ENCODE measurements around the gene NARS2.

Gene NARS2

DNA sequence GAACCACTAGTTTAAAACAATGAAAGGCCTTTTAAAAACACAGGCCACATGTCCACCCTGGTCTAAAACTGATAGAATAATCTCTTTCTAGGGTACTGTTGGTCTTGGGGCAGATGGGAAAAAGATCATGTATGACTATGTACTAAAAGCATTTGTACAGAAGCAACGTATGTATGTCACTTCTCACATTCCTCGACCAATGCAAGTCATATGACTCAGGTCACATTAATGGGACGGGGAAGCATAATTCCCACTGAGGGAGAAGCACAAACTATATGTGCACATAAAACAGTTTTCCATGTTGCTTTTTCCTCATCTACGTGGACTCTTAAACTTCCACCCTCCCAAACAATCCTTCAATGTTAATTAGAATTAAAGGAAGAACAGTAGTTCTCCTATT lies 124.8 kb downstream of the NARS2 start:
- no peak for DNase-seq (ENCODE audit: low read depth)
- no peak overlapping the region for H3K4me3 ChIP-seq (ENCODE audit: low read depth, low read length)
- TF ChIP-seq, protein P1, sequence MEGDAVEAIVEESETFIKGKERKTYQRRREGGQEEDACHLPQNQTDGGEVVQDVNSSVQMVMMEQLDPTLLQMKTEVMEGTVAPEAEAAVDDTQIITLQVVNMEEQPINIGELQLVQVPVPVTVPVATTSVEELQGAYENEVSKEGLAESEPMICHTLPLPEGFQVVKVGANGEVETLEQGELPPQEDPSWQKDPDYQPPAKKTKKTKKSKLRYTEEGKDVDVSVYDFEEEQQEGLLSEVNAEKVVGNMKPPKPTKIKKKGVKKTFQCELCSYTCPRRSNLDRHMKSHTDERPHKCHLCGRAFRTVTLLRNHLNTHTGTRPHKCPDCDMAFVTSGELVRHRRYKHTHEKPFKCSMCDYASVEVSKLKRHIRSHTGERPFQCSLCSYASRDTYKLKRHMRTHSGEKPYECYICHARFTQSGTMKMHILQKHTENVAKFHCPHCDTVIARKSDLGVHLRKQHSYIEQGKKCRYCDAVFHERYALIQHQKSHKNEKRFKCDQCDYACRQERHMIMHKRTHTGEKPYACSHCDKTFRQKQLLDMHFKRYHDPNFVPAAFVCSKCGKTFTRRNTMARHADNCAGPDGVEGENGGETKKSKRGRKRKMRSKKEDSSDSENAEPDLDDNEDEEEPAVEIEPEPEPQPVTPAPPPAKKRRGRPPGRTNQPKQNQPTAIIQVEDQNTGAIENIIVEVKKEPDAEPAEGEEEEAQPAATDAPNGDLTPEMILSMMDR (IDR thresholded peaks at IDR 0.05; ENCODE audit: insufficient read depth, low read depth, low read length, missing control alignments), result no peak

DNA sequence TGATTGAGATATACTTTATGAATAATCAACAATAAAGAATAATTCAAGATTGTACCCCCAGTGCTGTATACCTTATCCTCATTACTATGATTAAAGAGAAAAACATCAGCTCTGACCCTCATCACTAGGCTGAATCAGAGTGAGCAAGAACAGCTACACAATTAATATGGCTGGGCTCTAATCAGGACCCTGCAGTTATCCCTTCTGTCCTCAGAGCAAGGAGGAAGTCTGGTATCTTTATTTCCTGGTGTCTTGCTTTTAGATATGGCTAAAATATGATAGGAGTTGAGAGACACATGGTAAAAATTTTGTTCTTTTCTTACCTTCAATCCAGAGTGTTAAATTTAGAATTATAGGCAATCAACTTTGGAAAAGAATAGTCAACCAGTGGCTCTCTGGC lies 128.5 kb downstream of the NARS2 start:
- DNase-seq (ENCODE audit: low read depth), result no peak
- H3K4me3 ChIP-seq (ENCODE audit: low read depth, low read length), result no peak overlapping the region
- TF ChIP-seq, protein P1 (IDR thresholded peaks at IDR 0.05; ENCODE audit: insufficient read depth, low read depth, low read length, missing control alignments), result no peak

DNA sequence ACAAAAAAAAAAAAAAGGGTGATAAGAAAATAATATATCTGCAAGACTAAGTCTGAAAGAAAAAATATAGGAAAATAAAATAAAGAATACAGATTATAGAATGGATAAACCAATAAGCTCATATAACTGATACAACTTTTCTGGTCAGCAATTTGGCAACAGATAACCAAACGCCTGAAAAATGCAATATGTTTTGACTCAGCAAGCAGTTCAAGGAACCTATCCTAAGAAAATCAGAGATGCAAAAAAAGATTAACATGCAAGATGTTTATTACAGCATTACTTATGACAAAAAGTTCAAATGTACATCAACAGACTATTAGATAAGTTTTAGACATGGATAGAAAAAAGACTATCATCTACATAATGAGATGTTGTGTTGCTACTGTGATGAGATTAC lies 129.9 kb downstream of the NARS2 start:
- TF ChIP-seq, protein P1 (IDR thresholded peaks at IDR 0.05; ENCODE audit: insufficient read depth, low read depth, low read length, missing control alignments), result no peak
- H3K4me3 ChIP-seq (ENCODE audit: low read depth, low read length), result no peak overlapping the region
- DNase-seq (ENCODE audit: low read depth), result no peak

DNA sequence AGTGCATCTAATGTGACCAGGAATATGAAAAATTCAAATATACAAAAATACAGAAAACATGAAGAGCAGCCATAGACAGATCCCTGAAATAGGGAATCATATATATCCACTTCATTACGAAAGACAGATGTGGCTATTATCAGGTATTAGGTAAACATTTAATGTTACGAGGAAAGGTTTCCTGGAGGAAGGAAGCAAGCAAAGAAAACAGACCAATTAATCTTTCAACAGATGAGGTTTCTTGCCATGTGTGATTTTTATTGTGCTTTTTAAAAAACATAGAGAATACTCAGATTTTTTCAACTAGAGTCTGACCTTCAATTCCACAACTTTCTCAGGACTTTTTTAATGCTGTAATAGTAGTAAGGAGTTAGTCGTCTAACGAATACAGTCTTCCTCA lies 132.7 kb downstream of the NARS2 start:
- no peak overlapping the region for H3K4me3 ChIP-seq (ENCODE audit: low read depth, low read length)
- DNase-seq (ENCODE audit: low read depth), result no peak
- TF ChIP-seq, protein P1 (IDR thresholded peaks at IDR 0.05; ENCODE audit: insufficient read depth, low read depth, low read length, missing control alignments), result no peak

DNA sequence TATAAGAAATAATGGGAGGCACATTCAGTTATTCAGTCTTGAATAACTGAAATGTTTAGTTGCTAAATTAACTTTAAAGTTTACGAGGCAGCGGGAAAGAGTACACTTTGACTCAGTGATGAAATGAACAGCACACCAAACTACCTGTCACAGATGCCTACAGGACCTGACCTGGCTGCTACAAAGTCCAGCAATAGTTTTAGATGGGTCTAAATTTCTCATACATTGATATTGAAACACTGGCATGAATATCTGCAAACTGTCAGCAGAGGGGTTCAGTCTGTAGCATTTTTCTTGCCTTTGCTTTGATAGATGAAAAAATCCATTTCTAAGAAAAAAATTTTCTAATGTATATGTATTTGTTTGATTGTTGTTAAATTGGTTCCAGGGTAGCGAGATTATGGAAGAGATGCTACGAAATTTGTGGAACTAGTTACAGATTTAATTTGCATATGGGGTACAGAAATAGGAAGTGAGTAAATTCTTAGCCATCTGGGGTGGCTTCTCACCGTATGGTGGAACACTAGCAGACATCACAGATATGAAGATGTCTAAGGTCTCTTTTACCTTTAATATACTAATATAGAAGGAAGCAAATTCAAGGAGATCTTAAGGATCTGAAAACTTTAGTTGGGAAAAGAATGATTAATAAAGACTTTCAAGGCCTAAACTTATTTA lies 136.2 kb downstream of the NARS2 start:
- peak; percentile 34 for DNase-seq (ENCODE audit: low read depth)
- no peak overlapping the region for H3K4me3 ChIP-seq (ENCODE audit: low read depth, low read length)
- TF ChIP-seq, protein P1 (IDR thresholded peaks at IDR 0.05; ENCODE audit: insufficient read depth, low read depth, low read length, missing control alignments), result no peak

DNA sequence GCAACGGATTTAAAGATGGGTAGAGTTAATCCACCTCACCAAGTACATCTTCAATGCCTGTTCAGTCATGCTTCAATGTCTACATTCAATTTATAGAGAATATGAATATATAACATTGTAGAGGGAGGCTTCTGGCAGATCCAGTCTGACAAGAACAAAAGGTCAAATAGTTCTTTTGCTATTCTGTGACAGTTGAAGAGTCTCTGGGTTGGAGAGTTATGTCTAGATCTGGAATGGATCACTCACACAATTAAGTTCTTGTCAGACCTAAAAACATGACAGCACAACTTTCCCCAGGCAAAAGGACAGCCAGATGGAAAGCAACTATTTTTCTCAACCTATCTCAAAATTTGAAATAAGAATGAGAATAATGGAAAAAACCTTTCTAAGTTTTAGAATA lies 141.7 kb downstream of the NARS2 start:
- H3K4me3 ChIP-seq (ENCODE audit: low read depth, low read length), result no peak overlapping the region
- DNase-seq (ENCODE audit: low read depth), result no peak
- TF ChIP-seq, protein P1 (IDR thresholded peaks at IDR 0.05; ENCODE audit: insufficient read depth, low read depth, low read length, missing control alignments), result no peak

DNA sequence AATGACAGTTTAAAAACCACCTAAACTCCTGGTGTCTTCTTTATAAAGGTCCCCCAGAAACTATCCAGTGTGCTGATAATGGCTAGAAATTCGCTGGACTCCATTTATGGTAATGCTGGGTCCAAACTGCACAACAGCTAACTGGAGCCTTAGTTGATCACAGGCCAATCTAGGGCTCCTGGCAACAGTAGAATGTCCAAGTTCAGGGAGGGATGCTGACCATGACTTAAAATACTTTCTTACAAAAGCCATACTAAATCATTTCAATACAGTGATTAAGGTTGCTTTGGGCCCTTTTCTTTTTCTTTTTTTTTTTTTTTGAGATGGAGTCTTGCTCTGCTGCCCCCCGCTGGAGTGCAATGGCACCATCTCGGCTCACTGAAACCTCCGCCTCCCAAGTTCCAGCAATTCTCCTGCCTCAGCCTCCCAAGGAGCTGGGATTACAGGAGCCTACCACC lies 142.6 kb downstream of the NARS2 start:
- TF ChIP-seq, protein P1 (IDR thresholded peaks at IDR 0.05; ENCODE audit: insufficient read depth, low read depth, low read length, missing control alignments), result peak; percentile 31
- DNase-seq (ENCODE audit: low read depth), result no peak
- H3K4me3 ChIP-seq (ENCODE audit: low read depth, low read length), result no peak overlapping the region

Measured in GM12865 (cell line).